Measurements from ENCODE around the gene ST6GALNAC3.

ST6GALNAC3 gene

GRCh38 chr1:76317299-76317900 lies 242.9 kb downstream of the ST6GALNAC3 start:
- H3K36me3 ChIP-seq (ENCODE audit: insufficient read depth), result no peaks in the 10 kb centered on the region
- no peak for TF ChIP-seq CTCF (conservative IDR thresholded peaks at IDR 0.05; ENCODE audit: low read depth, low read length)
- no peaks in the 10 kb centered on the region for H3K79me2 ChIP-seq (ENCODE audit: insufficient read depth, low read depth)
- no peaks in the 10 kb centered on the region for H3K27me3 ChIP-seq (ENCODE audit: insufficient read depth, low read depth)
- H3K27ac ChIP-seq, result no peak overlapping the region
- H2AFZ ChIP-seq (ENCODE audit: low read depth), result no peak overlapping the region
- H4K20me1 ChIP-seq (ENCODE audit: insufficient read depth), result no peaks in the 10 kb centered on the region
- H3K9ac ChIP-seq, result no peak overlapping the region
- no peaks in the 10 kb centered on the region for H3K4me1 ChIP-seq (ENCODE audit: low read depth, poor library complexity, severe bottlenecking)
- H3K4me2 ChIP-seq, result no peak overlapping the region
- no peak overlapping the region for H3K4me3 ChIP-seq (IDR thresholded peaks at IDR 0.05; ENCODE audit: insufficient read depth, low read depth, low read length)

GRCh38 chr1:76330991-76331603 lies 256.6 kb downstream of the ST6GALNAC3 start:
- peak; percentile 78 for TF ChIP-seq CTCF (conservative IDR thresholded peaks at IDR 0.05; ENCODE audit: low read depth, low read length)
- H3K27ac ChIP-seq, result no peak overlapping the region
- no peak overlapping the region for H2AFZ ChIP-seq (ENCODE audit: low read depth)
- H3K9ac ChIP-seq, result no peak overlapping the region
- H3K4me2 ChIP-seq, result no peak overlapping the region
- H4K20me1 ChIP-seq (ENCODE audit: insufficient read depth), result no peaks in the 10 kb centered on the region
- no peaks in the 10 kb centered on the region for H3K79me2 ChIP-seq (ENCODE audit: insufficient read depth, low read depth)
- H3K4me3 ChIP-seq (IDR thresholded peaks at IDR 0.05; ENCODE audit: insufficient read depth, low read depth, low read length), result no peak overlapping the region
- H3K4me1 ChIP-seq (ENCODE audit: low read depth, poor library complexity, severe bottlenecking), result no peaks in the 10 kb centered on the region
- no peaks in the 10 kb centered on the region for H3K27me3 ChIP-seq (ENCODE audit: insufficient read depth, low read depth)
- no peaks in the 10 kb centered on the region for H3K36me3 ChIP-seq (ENCODE audit: insufficient read depth)

GRCh38 chr1:76335882-76336281 lies 261.3 kb downstream of the ST6GALNAC3 start:
- H3K4me3 ChIP-seq (IDR thresholded peaks at IDR 0.05; ENCODE audit: insufficient read depth, low read depth, low read length), result no peak overlapping the region
- H3K4me2 ChIP-seq, result no peak overlapping the region
- H3K79me2 ChIP-seq (ENCODE audit: insufficient read depth, low read depth), result no peaks in the 10 kb centered on the region
- no peaks in the 10 kb centered on the region for H3K27me3 ChIP-seq (ENCODE audit: insufficient read depth, low read depth)
- no peak overlapping the region for H3K27ac ChIP-seq
- H4K20me1 ChIP-seq (ENCODE audit: insufficient read depth), result no peaks in the 10 kb centered on the region
- H3K9ac ChIP-seq, result no peak overlapping the region
- no peak for TF ChIP-seq CTCF (conservative IDR thresholded peaks at IDR 0.05; ENCODE audit: low read depth, low read length)
- H3K4me1 ChIP-seq (ENCODE audit: low read depth, poor library complexity, severe bottlenecking), result no peaks in the 10 kb centered on the region
- no peak overlapping the region for H2AFZ ChIP-seq (ENCODE audit: low read depth)
- H3K36me3 ChIP-seq (ENCODE audit: insufficient read depth), result no peaks in the 10 kb centered on the region

- no peaks in the 10 kb centered on the region for H3K4me1 ChIP-seq (ENCODE audit: low read depth, poor library complexity, severe bottlenecking)
- H3K9ac ChIP-seq, result no peak overlapping the region
- no peak overlapping the region for H2AFZ ChIP-seq (ENCODE audit: low read depth)
- TF ChIP-seq CTCF (conservative IDR thresholded peaks at IDR 0.05; ENCODE audit: low read depth, low read length), result no peak
- H4K20me1 ChIP-seq (ENCODE audit: insufficient read depth), result no peaks in the 10 kb centered on the region
- H3K4me3 ChIP-seq (IDR thresholded peaks at IDR 0.05; ENCODE audit: insufficient read depth, low read depth, low read length), result no peak overlapping the region
- no peak overlapping the region for H3K4me2 ChIP-seq
- no peaks in the 10 kb centered on the region for H3K79me2 ChIP-seq (ENCODE audit: insufficient read depth, low read depth)
- no peak overlapping the region for H3K27ac ChIP-seq
- no peaks in the 10 kb centered on the region for H3K36me3 ChIP-seq (ENCODE audit: insufficient read depth)
- no peaks in the 10 kb centered on the region for H3K27me3 ChIP-seq (ENCODE audit: insufficient read depth, low read depth)
These were observed 262.4 kb downstream of the ST6GALNAC3 start for GRCh38 chr1:76336931-76337371.

Data from KMS-11 (cell line).